ENCODE results near the gene DLL1. TPM values are rescaled to one million over a fixed set of nuclear protein-coding genes. Genes with fewer than 3 reads are reported as not detected.

DLL1 gene
- total and polyA plus RNA-seq, 9 of the 15 experiments (the other 6 are each of a cell fraction or from before 2014, with no cell fraction given) = not detected

- WGBS (ENCODE audit: insufficient coverage, low coverage, missing lambda C conversion rate) = 4% methylated on average over 90 of the region's 109 CpGs
- Histone ChIP-seq H3K4me3 (peak overlapping the region; percentile 36), H4K20me1 (replicated peaks; ENCODE audit: control insufficient read depth, insufficient read depth, low read length) (peaks cover 12% of the 10 kb centered on the region), H3K4me1 (replicated peaks in 1 of 2; ENCODE audit: control insufficient read depth in 2 of 2, insufficient read depth in 2 of 2, low read length in 2 of 2) (peaks cover 0 to 34% of the 10 kb centered on the region in 2 experiments; a peak in 3 of 5 replicates), H3K36me3 (ENCODE audit: control insufficient read depth, insufficient read depth, low read length) (no peaks in the 10 kb centered on the region), H3K79me2 (ENCODE audit: control insufficient read depth, insufficient read depth, low read length) (no peaks in the 10 kb centered on the region), H3K9me3 (replicated peaks; ENCODE audit: control insufficient read depth, insufficient read depth, low read depth, low read length) (no peaks in the 10 kb centered on the region), H2AFZ (ENCODE audit: low read depth, low read length) (peak overlapping the region; percentile 58), H3K9me1 (ENCODE audit: control insufficient read depth, insufficient read depth, low read length) (no peaks in the 10 kb centered on the region), H3K9ac (ENCODE audit: insufficient read depth in 1 of 2, low read depth in 2 of 2, low read length in 2 of 2) (peak overlapping the region in 1 of 2 experiments; percentile 82; a peak in 2 of 4 replicates), H3K27me3 (ENCODE audit: control insufficient read depth in 2 of 2, insufficient read depth in 2 of 2, low read length in 2 of 2) (peaks cover 69 to 72% of the 10 kb centered on the region in 2 experiments), H3K27ac (ENCODE audit: extremely low read depth, low read depth, low read length) (no peak overlapping the region), H3K4me2 (ENCODE audit: insufficient read depth, low read length) (peak overlapping the region; percentile 62)
- CTCF ChIA-PET (ENCODE audit: low intra/inter-chr PET ratio) = no interaction called here
- no TSS peak for BruUV-seq (replicated peaks)
- intact Hi-C loops (cut with micrococcal nuclease) (loop anchor here (10.0 kb wide), 1 partner anchor 219 kb away; no protein-coding TSS in a partner anchor), in situ Hi-C loops (cut with MboI) (no loop called here)
- DNase-seq (ENCODE audit: extremely low read depth in 1 of 4, low spot score in 3 of 4) = peak; percentile 38 to 68 (median 56)
- ATAC-seq = peak; percentile 77
- no peak for FAIRE-seq
- POLR2A ChIA-PET = interaction anchor here (0.7 kb wide), 1 partner anchor 129 kb away, joined by 3 read pairs; no protein-coding TSS in a partner anchor
- TF ChIP-seq, protein P1, sequence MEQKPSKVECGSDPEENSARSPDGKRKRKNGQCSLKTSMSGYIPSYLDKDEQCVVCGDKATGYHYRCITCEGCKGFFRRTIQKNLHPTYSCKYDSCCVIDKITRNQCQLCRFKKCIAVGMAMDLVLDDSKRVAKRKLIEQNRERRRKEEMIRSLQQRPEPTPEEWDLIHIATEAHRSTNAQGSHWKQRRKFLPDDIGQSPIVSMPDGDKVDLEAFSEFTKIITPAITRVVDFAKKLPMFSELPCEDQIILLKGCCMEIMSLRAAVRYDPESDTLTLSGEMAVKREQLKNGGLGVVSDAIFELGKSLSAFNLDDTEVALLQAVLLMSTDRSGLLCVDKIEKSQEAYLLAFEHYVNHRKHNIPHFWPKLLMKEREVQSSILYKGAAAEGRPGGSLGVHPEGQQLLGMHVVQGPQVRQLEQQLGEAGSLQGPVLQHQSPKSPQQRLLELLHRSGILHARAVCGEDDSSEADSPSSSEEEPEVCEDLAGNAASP (IDR thresholded peaks at IDR 0.05) = no peak
- TF ChIP-seq RBM25 (IDR thresholded peaks at IDR 0.05; ENCODE audit: low read depth, low read length, severe bottlenecking) (peak; percentile 92), CBX8 (IDR thresholded peaks at IDR 0.05; ENCODE audit: borderline replicate concordance, extremely low read depth, low read depth, low read length, poor library complexity, severe bottlenecking) (peak; percentile 52), FOXM1 (IDR thresholded peaks at IDR 0.05; ENCODE audit: low read depth) (no peak), FOXM1 (CRISPR knock-in tag; IDR thresholded peaks at IDR 0.05; ENCODE audit: low read depth) (no peak), KDM1A (IDR thresholded peaks at IDR 0.05) (0 out of 4 replicates have a peak, but pooled peaks of 1 of the 2 experiments have one; percentile 11), KDM2B (CRISPR knock-in tag; IDR thresholded peaks at IDR 0.05) (0 out of 2 replicates have a peak, but pooled peaks have one; percentile 1), CBX2 (IDR thresholded peaks at IDR 0.05; ENCODE audit: insufficient read depth, low read length, poor library complexity, severe bottlenecking) (peak; percentile 46), ZBTB7A (IDR thresholded peaks at IDR 0.05; ENCODE audit: borderline replicate concordance, control insufficient read depth, low read depth, low read length) (peak; percentile 10; the same call in 1 of the 2 replicates), NRF1 (conservative IDR thresholded peaks at IDR 0.05 in 1 of 2, IDR thresholded peaks at IDR 0.05 in 1 of 2) (peak; percentile 22 to 43; a peak in 2 of 4 replicates), BCOR (IDR thresholded peaks at IDR 0.05) (peak; percentile 49; the same call in 1 of the 2 replicates), ZFP36 (IDR thresholded peaks at IDR 0.05; ENCODE audit: low read depth, low read length, partially characterized antibody) (peak; percentile 94), HNRNPLL (IDR thresholded peaks at IDR 0.05; ENCODE audit: low read depth, low read length, poor library complexity, severe bottlenecking) (peak; percentile 76), CCNT2 (IDR thresholded peaks at IDR 0.05; ENCODE audit: borderline replicate concordance, extremely low read depth, insufficient read length, low read depth, low read length) (peak; percentile 28), PCBP1 (IDR thresholded peaks at IDR 0.05; ENCODE audit: low read depth, low read length, poor library complexity, severe bottlenecking) (peak; percentile 72)
- TF ChIP-seq, protein P2, sequence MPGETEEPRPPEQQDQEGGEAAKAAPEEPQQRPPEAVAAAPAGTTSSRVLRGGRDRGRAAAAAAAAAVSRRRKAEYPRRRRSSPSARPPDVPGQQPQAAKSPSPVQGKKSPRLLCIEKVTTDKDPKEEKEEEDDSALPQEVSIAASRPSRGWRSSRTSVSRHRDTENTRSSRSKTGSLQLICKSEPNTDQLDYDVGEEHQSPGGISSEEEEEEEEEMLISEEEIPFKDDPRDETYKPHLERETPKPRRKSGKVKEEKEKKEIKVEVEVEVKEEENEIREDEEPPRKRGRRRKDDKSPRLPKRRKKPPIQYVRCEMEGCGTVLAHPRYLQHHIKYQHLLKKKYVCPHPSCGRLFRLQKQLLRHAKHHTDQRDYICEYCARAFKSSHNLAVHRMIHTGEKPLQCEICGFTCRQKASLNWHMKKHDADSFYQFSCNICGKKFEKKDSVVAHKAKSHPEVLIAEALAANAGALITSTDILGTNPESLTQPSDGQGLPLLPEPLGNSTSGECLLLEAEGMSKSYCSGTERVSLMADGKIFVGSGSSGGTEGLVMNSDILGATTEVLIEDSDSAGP (CRISPR knock-in tag; IDR thresholded peaks at IDR 0.05) = no peak
Observed at GRCh38 chr6:170295510-170296422, 4.9 kb upstream of the DLL1 start.
